Liver (tissue), 3 donors: Measurements from ENCODE around the gene HOXB4.

Source experiments
- CTCF ChIP-seq: fragments of 150-350 bp; IDR thresholded peaks from 2 replicates; pipeline ENCODE4 v1.5.1; 2017; ENCODE audit warnings: improper control_type of control experiment, low read depth, low read length; ENCODE audit not compliant: missing input control
- TAF1 ChIP-seq: conservative IDR thresholded peaks from 2 replicates; pipeline ENCODE4 v1.6.1; 2016; ENCODE audit warnings: antibody characterized with exemption, mild to moderate bottlenecking
- YY1 ChIP-seq: IDR thresholded peaks from 2 replicates; pipeline ENCODE4 v1.6.1; 2016; ENCODE audit warnings: antibody characterized with exemption, mild to moderate bottlenecking
- ZBTB33 ChIP-seq: IDR thresholded peaks from 2 replicates; pipeline ENCODE4 v1.6.1; 2016; ENCODE audit warnings: antibody characterized with exemption
- TF ChIP-seq, protein P1 (sequence below): IDR thresholded peaks from 2 replicates; pipeline ENCODE4 v1.6.1; 2016; ENCODE audit warnings: antibody characterized with exemption
- donor health status: healthy.
- donor health status: healthy.

- TF ChIP-seq CTCF: no peak
- no peak for TF ChIP-seq TAF1
- no peak for TF ChIP-seq ZBTB33
- TF ChIP-seq, protein P1, sequence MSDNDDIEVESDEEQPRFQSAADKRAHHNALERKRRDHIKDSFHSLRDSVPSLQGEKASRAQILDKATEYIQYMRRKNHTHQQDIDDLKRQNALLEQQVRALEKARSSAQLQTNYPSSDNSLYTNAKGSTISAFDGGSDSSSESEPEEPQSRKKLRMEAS: no peak
- TF ChIP-seq YY1: no peak
Observed at GRCh38 chr17:48553190-48553547, 25.0 kb downstream of the HOXB4 start.
